NCI-H128 (cell line): Measurements from ENCODE around the gene SLIT2.

Experiments used
- DNase-seq: peaks from one replicate; lab custom pipeline; 2025; ENCODE audit not compliant: unreplicated experiment; lab: John Stamatoyannopoulos, UW

The SLIT2 gene

GRCh38 chr4:20298986-20299385 lies 47.3 kb downstream of the SLIT2 start:
- no peak for DNase-seq

DNA sequence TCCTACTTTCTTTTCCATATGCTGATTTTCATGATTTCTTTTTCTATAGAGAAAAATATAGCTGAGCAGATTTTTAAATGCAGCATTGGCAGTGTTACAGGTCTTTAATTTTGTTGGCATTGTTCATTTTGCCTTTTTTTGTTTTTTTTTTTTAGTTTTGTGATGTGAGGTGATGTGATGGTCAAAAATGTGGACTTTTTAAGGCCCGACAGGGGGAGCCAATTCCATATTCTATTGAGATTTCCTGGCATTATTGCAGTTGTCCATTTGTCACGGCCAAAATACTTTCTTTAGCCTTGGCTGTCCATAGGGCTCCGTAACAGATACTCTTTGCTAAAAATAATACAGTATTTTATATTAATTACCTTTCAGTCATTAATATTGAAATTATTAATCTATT lies 47.8 kb downstream of the SLIT2 start:
- no peak for DNase-seq

DNA sequence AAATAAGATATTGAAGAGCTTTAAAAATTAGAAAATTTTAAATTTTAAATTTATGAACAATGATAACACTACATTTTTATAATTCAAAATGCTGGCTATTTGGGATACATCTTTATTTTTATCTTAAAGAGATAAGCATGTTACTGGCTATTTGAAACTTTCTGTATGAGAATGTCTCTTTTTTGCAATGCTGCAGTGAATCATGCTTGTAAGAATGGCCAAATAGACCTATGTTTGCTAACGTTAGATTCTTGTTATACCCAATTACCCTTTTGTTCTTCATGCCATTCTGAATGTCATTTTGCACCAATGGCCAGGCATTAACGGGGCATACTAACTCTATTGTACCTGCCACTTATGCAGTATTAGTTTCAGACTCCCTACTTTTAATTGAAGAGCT lies 49.5 kb downstream of the SLIT2 start:
- no peak for DNase-seq
